Activated naive CD4-positive, alpha-beta T cell (primary cell): ENCODE results near the gene EDN2.

Source experiments
- DNase-seq, 4 experiments: peaks; one replicate each; lab custom pipeline; 2025; lab: John Stamatoyannopoulos, UW

The EDN2 gene

DNA sequence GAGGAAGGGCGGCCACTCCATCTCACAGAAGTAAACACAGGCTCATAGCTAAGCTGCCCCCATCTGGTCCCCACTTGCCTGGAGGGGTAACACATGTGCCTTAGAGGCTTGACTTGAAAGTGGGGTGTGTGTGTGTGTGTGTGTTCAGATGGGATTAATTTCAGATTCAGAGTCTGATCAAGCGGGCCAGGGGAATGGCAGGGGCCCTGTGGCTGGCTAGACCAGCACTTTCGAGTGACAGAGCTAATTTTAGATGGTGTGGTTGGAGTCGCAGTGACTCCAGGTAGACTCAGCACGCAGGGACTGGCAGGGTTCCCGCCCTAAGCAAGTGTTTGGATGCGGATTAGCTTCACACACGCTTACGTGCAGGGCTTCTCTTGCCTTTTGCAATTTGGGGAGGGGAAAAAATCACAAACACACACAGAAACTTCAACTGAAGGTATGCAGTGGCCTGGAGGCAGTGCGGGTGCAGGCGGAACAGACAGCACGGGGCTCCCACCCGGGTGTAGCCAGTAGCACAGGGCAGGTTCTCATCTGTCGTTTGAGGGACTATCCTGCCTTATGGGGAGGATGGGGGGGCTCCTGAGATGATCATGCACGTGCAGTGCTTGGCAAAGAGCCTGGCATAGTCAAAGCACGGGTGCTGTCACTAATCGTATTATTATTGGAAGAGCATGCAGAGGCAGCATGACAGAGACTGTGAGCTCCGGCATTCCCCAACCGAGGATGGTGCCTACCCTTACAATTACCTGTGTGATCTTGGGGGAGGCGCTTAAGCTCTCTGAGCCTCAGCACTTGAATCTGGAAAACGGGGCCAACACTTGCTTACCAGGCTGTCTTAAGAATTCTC, 1.3 kb downstream of the EDN2 start:
- no peak for DNase-seq

DNA sequence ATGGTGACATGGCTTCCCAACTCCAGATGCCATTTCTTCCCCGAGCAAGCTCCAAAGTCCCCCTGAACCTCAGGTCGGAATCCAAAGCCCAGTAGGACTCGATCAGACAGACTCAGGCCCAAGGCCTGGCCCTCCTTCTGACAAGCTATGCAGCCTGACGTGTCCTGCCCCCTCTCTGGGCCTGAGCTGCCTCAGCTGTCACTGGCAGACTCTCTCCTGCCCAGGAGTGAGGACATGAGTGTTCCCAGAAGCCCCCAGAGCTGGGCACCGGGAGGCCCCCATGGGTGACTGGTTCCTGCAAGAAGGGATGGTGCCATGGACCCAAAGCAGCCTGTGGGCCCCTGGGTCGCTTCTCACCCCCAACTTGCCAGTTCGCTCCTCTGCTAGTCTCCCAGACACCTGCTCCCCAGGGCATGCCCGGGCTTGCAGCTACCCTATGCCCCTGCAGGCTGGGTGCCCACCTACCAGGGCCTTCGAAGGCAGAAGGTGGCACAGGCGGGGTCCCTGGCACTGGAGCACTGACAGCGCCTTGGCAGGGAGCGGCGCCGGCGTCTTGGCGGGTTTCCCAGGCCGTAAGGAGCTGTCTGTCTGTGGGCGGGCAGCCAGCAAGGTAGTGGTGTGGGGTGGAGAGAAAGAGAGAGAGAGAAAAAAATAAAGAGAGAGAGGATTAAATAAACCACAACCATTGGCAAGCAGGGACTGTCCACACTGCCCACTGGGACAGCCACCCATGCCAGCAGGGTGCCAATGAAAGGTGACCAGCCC, 2.3 kb downstream of the EDN2 start:
- no peak for DNase-seq

DNA sequence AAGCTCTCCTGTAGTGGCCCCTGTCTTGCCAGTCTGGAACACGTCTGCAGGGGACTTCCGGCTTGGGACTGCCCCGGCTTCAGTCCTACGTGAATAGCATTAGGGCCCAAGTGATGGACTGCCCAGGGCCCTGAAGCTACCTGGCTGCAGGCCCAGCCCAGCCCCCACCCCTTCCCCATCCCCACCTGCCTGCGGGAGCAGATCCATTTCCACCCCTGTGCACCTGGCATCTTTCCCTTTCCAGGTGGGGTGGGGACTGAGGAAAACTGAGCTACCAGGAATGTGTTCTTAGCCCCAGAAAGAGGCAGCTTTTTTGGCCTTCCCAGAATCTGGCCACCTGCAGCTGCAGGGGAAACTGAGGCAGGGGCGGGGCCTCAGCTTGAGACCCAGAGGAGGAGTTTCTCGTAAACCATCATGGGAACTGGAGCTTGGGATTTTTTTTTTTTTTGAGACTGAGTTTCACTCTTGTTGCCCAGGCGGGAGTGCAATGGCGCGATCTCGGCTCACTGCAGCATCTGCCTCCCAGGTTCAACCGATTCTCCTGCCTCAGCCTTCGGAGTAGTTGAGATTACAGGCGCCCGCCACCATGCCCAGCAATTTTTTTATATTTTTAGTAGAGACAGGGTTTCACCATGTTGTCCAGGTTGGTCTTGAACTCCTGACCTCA, 3.2 kb downstream of the EDN2 start:
- DNase-seq, result no peak

DNA sequence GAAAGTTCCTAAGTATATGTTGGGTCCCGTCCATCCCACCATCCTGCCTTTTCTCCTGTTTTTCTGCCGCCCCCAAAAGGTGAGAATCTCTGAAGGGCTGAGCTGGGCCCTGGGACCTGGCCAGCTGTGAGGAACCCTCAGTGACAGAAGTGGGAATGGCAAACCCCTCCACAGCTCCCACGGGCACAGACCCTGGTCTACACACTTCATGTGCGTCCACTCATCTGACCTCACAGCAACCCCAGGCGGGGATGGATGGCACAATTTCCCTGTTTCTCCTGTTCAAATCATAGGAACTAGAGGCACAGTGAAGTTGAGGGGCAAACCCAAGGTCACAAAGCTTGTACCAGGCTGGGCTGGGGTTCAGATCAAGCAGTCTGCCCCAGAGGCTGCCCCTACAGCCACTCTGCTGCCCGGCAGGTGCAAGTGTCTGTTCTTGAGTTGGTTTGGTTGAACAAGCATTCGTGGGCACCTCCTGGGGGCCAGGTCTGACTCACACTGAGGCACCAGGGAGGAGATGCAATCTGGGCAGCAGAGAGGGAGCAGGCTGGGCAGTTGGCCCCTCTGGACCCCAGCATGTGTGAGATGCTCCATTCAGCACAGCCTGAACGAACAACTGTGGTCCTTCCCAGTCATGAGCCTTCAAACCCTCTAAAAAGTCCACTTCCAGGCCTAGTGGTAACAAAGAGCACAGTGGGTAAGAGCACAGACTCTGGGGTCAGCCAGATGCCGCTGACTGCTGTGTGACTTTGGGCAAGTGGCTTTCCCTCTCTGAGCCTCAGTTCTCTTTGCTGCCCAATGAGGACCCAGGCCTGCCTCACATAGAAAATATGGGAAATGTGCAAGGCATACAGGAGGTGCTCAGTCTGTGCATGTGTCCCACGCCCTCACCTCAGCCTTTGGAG, 4.0 kb downstream of the EDN2 start:
- DNase-seq, result no peak

DNA sequence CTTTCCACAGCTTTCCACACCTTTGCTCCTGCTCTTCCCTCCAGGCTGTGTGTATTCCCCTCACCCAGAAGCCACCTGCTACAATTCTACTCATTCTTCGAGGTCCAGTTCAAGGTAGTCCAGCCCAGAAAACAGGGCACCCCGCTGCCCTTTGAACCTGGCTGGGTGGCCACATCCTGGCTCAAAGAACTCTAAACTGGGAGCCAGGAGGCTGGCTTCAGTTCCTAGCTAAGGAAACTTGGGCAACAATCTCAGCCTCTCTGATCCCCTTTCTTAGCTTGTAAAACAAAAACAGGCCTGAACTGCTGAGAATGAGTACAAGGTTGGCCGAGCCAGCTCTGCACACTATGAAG, 4.7 kb downstream of the EDN2 start:
- DNase-seq, result no peak

DNA sequence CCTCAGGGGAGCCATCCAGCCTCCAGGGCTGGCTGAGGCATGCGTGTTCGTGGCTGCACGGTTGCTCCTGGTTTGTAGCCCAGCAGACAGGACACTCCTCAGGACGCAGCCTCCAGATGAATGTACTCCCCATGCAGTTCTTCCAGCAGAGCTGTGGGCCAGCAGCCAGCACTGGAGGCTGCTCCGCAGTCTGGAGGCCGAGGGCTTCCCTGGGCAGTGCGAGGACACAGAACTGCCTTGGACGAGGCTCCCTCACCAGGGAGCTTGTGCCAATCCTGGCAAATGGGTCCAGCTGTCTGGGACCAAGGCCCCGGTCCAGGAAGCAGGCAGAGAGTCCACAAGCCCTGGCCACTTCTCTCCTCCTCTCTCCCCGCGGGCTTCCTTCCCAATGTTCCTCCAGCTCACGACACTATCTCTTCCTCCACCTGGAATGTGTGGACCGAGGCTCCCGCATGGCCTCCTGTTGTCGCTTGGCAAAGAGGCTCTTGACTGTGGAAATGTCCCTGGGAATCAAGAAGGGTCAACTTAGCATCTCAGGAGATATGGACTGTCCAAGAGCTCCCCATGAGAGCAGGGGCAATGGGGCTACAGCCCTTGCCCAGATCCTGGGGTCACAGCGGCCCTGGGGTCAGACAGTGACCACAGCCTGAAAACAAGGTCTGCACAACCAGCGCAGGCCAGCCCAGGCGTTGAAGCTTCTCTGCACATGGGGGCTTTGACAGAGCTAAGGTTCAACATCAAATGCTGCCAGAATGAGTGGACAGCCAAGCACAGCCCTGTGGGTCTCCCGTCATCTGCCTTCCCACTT, 5.3 kb downstream of the EDN2 start:
- no peak for DNase-seq

DNA sequence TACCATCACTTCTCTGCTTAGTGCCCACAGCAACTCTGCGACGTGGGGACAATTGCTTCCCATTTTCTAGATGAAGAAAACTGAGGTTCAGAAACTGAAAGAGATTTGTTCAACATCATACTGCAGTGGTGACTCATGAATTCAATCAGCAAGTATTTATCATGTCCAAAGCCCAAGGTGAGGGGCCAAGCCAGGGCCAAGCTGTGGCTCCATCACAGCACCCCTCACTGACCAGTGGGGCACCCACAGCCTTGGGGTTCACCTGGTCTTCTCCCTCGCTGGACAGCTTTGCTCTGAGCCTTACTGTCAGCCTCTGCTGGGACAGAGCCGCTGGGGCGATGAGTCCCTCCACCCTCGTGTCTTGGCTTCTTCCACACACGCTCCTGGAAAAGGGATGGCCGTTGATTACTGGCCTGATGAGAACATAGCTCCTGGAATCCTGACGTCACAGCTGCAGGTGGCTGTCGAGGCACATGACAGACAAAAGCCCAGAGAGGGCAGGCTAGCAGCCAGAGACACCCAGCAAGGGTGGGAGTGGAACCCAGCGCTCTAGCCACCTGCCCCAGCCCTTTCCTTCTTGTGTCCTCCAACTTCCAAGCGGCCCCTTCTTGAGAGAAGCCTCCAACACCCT, 6.2 kb downstream of the EDN2 start:
- no peak for DNase-seq

DNA sequence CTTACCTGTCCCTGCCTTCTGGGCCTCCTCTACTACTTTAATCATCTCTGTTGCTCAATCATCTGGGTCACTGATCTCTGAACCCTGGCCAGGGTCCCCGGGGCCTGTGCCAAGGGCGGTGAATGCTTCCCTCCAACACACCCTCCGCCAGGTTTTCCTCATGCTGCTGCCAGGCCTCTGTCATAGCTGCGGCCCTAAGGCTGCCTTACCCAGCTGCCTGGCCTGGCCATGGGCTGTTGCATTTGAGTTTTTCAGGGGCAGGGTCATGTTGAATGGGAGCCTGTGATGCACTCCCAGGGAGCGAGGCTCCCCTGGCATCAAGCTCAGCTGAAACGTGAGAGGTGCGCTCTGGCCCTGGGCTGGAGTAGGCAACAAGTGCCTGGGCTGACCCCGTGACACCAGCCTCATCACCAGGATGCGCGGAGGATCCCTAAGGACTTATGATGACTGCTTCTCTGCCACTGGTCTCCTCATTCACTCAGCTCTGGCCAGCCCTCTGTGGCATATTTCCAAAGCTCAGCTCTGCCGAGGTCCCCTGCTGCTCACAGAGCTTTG, 7.6 kb downstream of the EDN2 start:
- DNase-seq, result no peak

DNA sequence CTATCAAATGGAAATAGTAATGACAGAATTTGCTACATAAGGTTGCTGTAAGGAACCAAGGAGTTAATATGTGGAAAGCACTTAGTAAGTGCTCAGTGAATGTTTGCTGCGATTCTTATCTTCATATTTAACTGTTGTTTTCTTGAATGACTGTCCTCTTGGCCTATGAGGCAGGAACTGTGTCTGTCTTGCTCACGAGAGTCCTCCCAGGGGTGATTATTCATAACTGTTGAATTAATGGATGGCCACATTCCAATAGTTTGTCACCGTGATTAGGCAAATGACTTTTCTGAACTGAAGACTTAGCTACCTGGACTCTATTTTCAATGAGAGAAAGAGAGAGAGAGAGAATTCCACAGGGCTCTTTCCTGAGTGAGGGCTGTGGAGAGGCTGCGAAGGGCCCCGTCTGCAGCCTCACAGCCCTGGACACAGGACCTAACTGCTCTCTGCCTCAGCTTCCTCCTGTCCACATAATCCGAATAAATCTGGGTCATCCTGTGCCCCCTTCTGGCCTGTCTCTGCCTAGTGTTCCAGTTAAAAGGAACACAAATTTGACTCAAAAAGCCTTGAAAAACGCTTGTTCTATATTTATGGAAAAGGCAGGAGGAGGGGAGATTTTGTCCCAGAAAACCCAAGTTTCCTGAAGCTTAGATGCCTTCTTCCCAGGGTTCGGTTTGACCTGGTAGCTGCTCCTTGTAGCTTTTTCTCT, 8.5 kb downstream of the EDN2 start:
- DNase-seq, result no peak

DNA sequence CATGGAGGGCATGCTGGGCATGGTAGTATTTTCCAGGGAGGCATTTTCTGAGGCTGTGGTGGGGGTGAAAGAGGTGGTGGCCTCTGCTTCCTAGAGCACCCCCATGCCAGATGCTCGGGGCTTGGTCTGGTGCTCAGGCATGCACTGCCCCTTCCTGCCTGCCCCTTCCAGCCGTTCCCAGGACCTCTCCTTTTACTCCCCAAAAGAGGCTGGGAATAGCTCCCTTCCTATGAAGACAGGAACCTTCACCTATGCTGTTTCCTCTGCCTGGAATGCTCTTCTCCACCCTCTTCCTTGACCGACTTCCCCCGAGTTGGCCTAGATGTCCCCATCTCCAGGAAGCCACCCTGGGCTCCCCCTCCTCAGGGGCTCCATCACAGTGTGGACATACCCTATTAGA, 9.1 kb downstream of the EDN2 start:
- DNase-seq, result no peak

DNA sequence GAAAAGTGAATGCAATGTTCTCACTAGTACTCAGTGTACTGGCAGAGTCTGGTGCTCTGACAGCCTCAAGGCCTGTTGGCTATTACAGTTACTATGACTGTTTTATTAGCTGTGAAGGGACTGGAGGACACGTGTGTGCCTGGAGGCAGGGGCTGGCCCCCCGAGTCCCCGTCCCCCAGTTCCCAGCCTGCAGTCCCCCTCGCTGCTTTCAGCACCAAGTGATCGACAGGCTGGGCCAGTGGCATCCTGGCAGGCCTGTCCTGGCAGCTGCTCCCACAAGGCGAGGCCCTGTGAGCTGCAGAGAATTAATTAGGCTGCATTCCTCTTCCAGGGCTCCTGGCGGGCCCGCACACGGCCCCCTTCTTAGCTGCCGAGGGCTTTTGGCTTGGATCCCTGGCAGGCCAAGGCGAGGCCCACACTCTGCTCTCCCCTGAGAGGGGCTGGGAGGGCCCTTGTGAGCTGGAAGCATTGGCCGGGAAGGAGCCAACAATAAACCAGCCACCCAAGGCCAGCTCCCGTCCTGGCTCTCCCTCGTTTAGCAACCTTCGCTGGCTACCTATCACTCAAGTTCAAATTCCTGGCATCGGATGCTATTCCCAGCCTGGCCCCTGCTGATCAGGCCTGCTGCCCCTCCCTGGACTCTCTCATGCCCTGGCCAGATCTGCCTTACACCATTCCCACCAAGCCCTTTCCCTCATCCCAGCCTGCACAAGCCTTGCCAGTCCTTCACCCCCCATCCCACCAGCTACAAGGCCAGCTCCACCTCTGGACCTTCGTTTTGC, 9.8 kb downstream of the EDN2 start:
- no peak for DNase-seq

DNA sequence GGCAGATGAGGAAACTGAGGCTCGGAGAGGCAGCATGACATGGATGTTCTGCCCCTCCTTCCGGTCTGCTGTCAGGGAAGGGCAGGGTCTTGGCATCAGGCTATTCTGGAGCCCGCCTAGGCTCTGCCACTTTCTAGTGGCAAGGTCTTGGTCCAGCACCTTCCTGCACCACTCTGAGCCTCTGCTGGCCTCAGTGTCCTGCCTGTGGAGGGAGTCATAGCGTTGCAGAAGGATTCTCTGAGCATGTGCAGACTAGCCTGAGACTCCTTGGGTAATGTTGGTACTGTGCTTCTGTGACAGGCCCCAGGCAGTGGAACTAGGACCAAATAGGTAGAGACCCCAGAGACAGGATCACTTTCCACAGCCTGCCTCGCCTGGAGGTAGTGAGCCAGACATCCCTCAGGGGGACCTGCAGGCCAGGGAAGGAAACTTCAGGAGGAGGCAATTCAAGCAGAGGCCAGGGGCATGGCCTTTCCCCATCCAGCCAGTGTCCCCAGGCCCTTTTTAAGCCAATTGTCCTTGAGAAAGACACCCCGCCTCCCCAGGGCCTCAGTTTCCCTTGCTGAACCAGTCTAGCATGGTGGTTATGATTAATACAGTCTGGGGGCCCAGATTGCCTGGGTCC, 10.6 kb downstream of the EDN2 start:
- no peak for DNase-seq

DNA sequence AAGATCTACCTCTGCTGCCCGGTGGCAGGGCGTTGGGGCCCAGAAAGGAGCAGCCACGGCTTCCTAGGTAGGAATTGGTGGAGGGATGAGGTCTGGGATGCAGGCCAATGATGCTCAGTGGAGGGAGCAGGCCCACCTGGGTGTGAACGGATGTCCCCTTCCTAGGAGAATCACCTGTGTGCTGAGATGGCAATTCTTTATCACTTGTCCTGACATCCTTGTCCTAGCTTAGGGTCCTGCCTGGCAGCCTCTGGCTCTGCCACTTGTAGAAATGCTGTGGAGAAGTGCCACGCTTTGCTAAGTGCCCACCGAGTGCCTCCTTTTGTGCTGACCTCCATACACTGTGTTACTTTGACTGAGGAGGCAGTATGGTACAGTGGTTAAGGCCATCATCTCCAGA, 12.8 kb downstream of the EDN2 start:
- DNase-seq, result no peak

DNA sequence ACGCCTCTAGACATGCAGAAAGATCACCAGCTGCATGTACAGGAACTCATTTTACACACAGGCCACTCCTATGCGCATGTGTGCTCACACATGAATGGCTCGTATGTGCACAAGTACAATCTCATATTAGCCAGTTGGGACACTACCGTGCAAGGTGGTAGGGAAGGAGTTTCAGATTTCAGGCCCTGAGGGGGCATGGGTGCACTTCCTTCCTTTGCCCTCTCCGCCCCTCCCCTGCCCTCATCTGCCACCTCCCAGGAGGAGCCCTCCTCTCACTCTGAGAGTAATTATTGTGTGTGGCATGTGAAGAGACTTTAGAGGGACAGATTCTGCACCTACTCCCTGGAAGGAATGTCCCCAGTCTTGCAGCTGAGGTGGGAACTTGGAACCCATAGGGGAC, 14.8 kb downstream of the EDN2 start:
- DNase-seq, result no peak

DNA sequence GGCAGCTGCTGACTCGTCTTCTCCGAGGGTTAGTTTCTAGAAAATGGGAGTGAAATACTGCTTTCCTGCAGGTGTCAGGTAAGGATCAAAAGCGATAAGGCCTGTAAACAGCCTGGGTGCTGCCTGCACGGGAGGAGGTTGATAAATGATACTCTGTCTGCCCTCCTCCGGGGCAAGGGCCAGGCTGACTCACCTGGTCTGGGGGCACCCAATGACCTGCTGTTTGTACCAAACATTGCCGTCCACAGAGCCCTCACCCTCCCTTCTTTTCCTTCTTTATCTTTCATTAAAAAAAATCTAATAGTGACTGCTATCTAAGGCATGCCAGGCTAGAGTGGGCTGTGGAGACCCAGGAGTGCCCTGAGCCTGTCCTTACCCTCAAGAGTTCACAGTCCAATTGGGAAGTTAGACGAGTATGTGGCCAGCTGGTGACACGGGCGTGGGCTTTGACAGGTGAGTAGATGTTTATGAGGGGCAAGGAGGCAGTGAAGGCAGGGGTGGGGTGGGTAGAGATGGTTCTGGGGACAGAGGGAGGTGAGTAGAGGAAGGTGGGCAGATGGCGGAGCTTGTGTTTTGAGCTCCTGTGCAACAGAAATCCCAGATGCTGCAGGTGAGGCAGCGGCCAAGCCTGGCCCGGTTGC, 16.2 kb downstream of the EDN2 start:
- DNase-seq, result no peak

DNA sequence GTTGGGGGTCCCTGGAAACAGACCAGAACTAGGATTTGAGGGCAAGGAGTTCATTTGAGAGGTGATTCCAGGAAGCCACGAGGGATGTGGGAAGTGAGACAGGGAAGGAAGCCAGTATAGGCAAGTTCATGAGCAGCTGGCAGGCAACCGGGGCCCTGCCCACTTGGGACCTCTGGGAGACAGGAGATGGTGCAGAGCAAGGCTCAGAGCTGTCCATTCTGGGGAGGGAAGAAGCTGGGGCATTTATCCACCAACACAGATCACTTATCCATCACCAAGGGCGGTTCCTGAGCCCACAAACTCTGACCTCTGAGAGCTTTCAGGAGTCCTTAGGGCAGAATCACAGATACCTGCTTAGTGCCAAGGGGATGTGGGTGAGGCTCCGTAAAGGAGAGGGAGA, 16.8 kb downstream of the EDN2 start:
- DNase-seq, result no peak

DNA sequence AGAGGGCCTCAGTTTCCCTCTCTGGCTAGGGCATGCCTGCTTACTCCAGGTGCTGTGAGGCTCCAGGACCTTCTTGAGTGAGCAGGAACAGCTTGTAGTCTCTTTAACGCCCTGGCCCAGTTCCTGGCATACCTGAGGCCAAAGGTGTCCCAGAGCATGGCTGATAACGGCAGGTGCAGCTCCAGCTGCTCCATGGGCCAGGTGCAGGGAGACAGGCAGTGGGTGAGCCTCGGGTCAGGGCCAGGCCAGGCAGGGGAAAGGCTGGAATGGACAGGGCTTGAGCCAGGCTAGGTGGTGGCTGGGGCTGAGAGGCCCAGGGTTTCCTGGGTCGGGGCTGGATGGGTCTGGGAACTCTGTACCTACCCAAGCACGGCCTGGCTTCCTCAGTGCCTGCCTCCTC, 18.3 kb downstream of the EDN2 start:
- DNase-seq, result no peak

DNA sequence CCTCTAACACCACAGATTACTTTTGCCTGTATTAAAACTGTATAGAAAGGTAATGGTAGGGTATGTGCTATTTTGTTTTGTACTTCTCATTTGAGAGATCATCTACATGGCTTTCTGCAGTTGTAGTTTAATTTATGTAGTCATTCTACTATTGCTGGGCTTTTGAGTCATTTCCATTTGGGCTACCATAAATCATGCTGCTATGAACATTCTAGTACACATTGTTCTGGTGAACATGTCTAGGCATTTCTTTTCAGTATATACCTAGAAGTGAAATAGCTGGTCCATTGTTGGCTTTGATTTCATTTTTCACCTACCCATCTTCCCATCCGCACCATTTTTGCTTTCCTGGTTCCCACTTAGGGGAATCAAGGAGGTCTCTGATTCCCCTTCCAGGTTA, 18.7 kb downstream of the EDN2 start:
- DNase-seq, result no peak
